ENCODE measurements around the gene PRKCE. TPM values are rescaled to one million over a fixed set of nuclear protein-coding genes. Genes with fewer than 3 reads are reported as not detected.

Gene PRKCE
- total RNA-seq, 1 experiment from 2014 or later, result 1.3 TPM

- Histone ChIP-seq H3K4me1 (ENCODE audit: insufficient read depth, low read length) (no peaks in the 10 kb centered on the region), H3T11ph (ENCODE audit: low read length) (no peak overlapping the region), H3K79me2 (ENCODE audit: insufficient read depth, low read length) (no peaks in the 10 kb centered on the region), H3K23me2 (ENCODE audit: insufficient read length, low read depth, low read length, poor library complexity, severe bottlenecking) (no peaks in the 10 kb centered on the region), H2BK12ac (ENCODE audit: insufficient read length, low read depth, low read length) (no peak overlapping the region), H4K20me1 (ENCODE audit: control insufficient read depth, insufficient read depth, insufficient read length) (no peaks in the 10 kb centered on the region), H3K4me2 (ENCODE audit: insufficient read depth, insufficient read length, low read length) (no peak overlapping the region), H3K9ac (ENCODE audit: extremely low read depth, insufficient read length, low read length) (no peak overlapping the region), H3K79me1 (ENCODE audit: insufficient read depth, low read depth, low read length, poor library complexity, severe bottlenecking) (no peaks in the 10 kb centered on the region), H4K8ac (replicated peaks; ENCODE audit: insufficient read length, low read depth, low read length) (no peak overlapping the region), H3K18ac (ENCODE audit: insufficient read length, low read depth, low read length) (no peak overlapping the region), H3K4ac (ENCODE audit: low read depth, low read length) (no peak overlapping the region), H3K23ac (ENCODE audit: insufficient read length, low read depth, low read length) (no peak overlapping the region), H2BK5ac (ENCODE audit: insufficient read length, low read length) (no peak overlapping the region), H3K14ac (ENCODE audit: insufficient read depth, low read length) (no peak overlapping the region), H4K91ac (ENCODE audit: insufficient read length, low read depth, low read length) (no peak overlapping the region), H3K56ac (ENCODE audit: insufficient read length, low read depth, low read length) (no peak overlapping the region), H2AFZ (ENCODE audit: low read length) (no peak overlapping the region), H2BK20ac (ENCODE audit: low read depth, low read length, poor library complexity, severe bottlenecking) (no peak overlapping the region), H3K27me3 (ENCODE audit: insufficient read depth, low read length) (no peaks in the 10 kb centered on the region), H4K5ac (ENCODE audit: insufficient read length, low read depth, low read length) (no peak overlapping the region), H3K27ac (ENCODE audit: insufficient read length, low read depth, low read length) (no peak overlapping the region), H3K9me3 (ENCODE audit: control insufficient read depth, low read depth, low read length) (no peaks in the 10 kb centered on the region), H2BK15ac (ENCODE audit: low read depth, low read length) (no peak overlapping the region), H2AK5ac (ENCODE audit: insufficient read length, low read length) (no peak overlapping the region), H2BK120ac (ENCODE audit: low read depth, low read length, poor library complexity, severe bottlenecking) (no peak overlapping the region)
- Mint-ChIP-seq H3K9me3 (no peaks in the 10 kb centered on the region), H3K4me1 (peaks cover 17 to 21% of the 10 kb centered on the region in 2 experiments), H3K27ac (no peak overlapping the region), H3K4me3 (no peak overlapping the region), H3K36me3 (ENCODE audit: insufficient read depth in 1 of 3, low read depth in 3 of 3) (no peaks in the 10 kb centered on the region), H3K27me3 (ENCODE audit: low read depth) (0 out of 2 replicates have a peak, but pooled peaks cover 2% of the 10 kb centered on the region)
- no CpG with 5 or more reads among the region's 4 CpGs for WGBS (ENCODE audit: extremely low coverage, insufficient read length, low lambda C conversion rate)
- no peak for DNase-seq
- no peak for TF ChIP-seq CTCF (conservative IDR thresholded peaks at IDR 0.05)
These were observed 77.0 kb downstream of the PRKCE start for GRCh38 chr2:45728458-45728942.
